Measurements from ENCODE around the gene FUT6. TPM values are rescaled to one million over a fixed set of nuclear protein-coding genes. Genes with fewer than 3 reads are reported as not detected.
"Not testable (repeated sequence)": the region's sequence is repeated elsewhere in the genome, so short reads cannot be mapped to it uniquely, and the experiment has no call there.

FUT6 gene
- total RNA-seq, 2 donors from 2014 or later = not detected

DNA sequence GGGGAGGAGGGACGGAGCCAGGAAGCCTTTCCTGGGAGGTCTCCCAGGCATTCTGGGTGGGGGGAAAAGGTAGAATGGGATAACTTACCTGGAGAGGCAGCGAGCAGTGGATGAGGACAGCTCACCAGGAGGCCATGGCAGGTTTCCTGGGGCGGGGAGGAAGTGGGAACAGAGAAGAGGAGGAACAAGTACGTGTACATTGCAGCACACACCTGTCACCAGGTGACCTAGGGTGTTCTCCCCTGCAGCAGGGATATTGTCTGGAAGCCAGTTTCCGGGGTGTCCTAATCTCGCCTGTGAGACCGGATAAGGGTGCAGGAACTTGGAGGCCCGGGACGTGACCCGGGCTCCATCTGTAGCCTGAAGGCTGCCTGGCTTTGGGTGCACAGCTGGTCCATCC lies 11.8 kb upstream of the FUT6 start, which contains the start of gene FUT3:
Gene FUT3, minus strand, starts transcription at position 148 of the 400 bp plus-strand sequence.
- TF ChIP-seq, protein P1, sequence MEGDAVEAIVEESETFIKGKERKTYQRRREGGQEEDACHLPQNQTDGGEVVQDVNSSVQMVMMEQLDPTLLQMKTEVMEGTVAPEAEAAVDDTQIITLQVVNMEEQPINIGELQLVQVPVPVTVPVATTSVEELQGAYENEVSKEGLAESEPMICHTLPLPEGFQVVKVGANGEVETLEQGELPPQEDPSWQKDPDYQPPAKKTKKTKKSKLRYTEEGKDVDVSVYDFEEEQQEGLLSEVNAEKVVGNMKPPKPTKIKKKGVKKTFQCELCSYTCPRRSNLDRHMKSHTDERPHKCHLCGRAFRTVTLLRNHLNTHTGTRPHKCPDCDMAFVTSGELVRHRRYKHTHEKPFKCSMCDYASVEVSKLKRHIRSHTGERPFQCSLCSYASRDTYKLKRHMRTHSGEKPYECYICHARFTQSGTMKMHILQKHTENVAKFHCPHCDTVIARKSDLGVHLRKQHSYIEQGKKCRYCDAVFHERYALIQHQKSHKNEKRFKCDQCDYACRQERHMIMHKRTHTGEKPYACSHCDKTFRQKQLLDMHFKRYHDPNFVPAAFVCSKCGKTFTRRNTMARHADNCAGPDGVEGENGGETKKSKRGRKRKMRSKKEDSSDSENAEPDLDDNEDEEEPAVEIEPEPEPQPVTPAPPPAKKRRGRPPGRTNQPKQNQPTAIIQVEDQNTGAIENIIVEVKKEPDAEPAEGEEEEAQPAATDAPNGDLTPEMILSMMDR (conservative IDR thresholded peaks at IDR 0.05) = no peak
- no peak within 1 kb of the TSS for H3K4me3 Mint-ChIP-seq
- DNase-seq = no peak
- no peak within 1 kb of the TSS for H3K4me3 ChIP-seq (ENCODE audit: low read length)
- H3K27me3 ChIP-seq (ENCODE audit: control insufficient read depth, insufficient read depth, low read length, poor library complexity, severe bottlenecking) = no peaks in the 10 kb centered on the region
- no peaks in the 10 kb centered on the region for H3K9me3 ChIP-seq (ENCODE audit: control insufficient read depth, low read length)
- WGBS, 2 experiments (ENCODE audit: insufficient coverage in 1 of 2, insufficient read length in 1 of 2) = 91 to 94% methylated on average over 9 to 10 of the region's 10 CpGs
- H3K27me3 Mint-ChIP-seq (ENCODE audit: insufficient read depth) = peaks cover 9% of the 10 kb centered on the region
- no peaks in the 10 kb centered on the region for H3K36me3 Mint-ChIP-seq (ENCODE audit: low read depth)
- H3K36me3 ChIP-seq (ENCODE audit: control insufficient read depth, insufficient read depth, low read length) = no peaks in the 10 kb centered on the region
- H3K27ac ChIP-seq (ENCODE audit: low read depth, low read length) = no peak within 1 kb of the TSS
- H3K27ac Mint-ChIP-seq = no peak within 1 kb of the TSS
- peaks cover 7% of the 10 kb centered on the region for H3K9me3 Mint-ChIP-seq
- no peaks in the 10 kb centered on the region for H3K4me1 ChIP-seq (ENCODE audit: control insufficient read depth, insufficient read depth, low read length)
- peaks cover 9% of the 10 kb centered on the region for H3K4me1 Mint-ChIP-seq
- no peak within 1 kb of the TSS for H3K9ac ChIP-seq (ENCODE audit: extremely low read depth, low read length, poor library complexity, severe bottlenecking)

DNA sequence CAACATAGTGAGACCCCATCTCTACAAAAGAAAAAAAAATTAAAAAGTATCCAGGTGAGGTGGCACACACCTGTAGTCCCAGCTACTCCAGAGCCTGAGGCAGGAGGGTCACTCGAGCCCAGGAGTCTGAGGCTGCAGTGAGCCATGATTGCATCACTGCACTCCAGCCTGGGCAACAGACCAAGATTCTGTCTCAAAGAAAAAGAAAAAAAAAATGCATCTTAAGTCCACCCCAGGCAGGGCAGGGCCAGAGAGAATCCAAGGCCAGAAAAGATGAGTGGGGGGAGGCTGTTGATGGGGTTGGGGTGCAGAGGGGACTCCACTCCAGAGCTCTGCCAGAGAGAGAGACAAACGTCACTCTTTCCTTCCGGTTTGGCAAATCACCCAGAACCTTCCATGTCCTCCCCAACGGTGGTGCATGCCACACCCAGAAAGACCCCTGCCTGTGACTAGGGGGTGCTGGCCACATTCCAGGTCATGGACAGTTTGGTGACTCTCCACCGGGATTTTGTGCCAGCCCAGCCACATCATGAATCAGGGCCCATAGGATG lies 11.3 kb upstream of the FUT6 start:
- no peak overlapping the region for H3K4me3 Mint-ChIP-seq
- peaks cover 9% of the 10 kb centered on the region for H3K27me3 Mint-ChIP-seq (ENCODE audit: insufficient read depth)
- no peak overlapping the region for H3K27ac Mint-ChIP-seq
- no peaks in the 10 kb centered on the region for H3K36me3 Mint-ChIP-seq (ENCODE audit: low read depth)
- Histone ChIP-seq H3K36me3 (ENCODE audit: control insufficient read depth, insufficient read depth, low read length) (no peaks in the 10 kb centered on the region), H3K9me3 (ENCODE audit: control insufficient read depth, low read length) (no peaks in the 10 kb centered on the region), H3K4me1 (ENCODE audit: control insufficient read depth, insufficient read depth, low read length) (no peaks in the 10 kb centered on the region), H3K9ac (ENCODE audit: extremely low read depth, low read length, poor library complexity, severe bottlenecking) (no peak overlapping the region), H3K27me3 (ENCODE audit: control insufficient read depth, insufficient read depth, low read length, poor library complexity, severe bottlenecking) (no peaks in the 10 kb centered on the region), H3K4me3 (ENCODE audit: low read length) (no peak overlapping the region), H3K27ac (ENCODE audit: low read depth, low read length) (no peak overlapping the region)
- TF ChIP-seq, protein P1 (conservative IDR thresholded peaks at IDR 0.05) = no peak
- WGBS, 2 experiments (ENCODE audit: insufficient coverage in 1 of 2, insufficient read length in 1 of 2) = 87 to 90% methylated on average over 3 to 5 of the region's 5 CpGs
- no peak for DNase-seq
- H3K9me3 Mint-ChIP-seq = peaks cover 8% of the 10 kb centered on the region
- peaks cover 9% of the 10 kb centered on the region for H3K4me1 Mint-ChIP-seq

DNA sequence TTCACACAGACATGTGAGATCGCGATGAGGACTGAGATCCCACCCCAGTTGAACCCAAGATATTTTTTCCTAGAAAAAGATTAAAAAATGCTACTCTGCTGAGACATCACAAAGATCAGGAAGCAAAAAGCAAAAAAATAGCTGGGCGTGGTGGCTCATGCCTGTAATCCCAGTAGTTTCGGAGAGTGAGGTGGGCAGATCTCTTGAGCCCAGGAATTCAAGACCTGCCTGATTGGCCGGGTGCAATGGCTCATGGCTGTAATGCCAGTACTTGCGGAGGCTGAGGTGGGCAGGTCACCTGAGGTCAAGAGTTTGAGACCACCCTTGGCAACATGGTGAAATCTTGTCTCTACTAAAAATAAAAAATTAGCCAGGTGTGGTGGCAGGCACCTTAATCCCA lies 10.7 kb upstream of the FUT6 start:
- Mint-ChIP-seq H3K4me1 (peaks cover 9% of the 10 kb centered on the region), H3K9me3 (peaks cover 8% of the 10 kb centered on the region), H3K36me3 (ENCODE audit: low read depth) (no peaks in the 10 kb centered on the region), H3K27ac (no peak overlapping the region), H3K27me3 (ENCODE audit: insufficient read depth) (peaks cover 9% of the 10 kb centered on the region), H3K4me3 (no peak overlapping the region)
- Histone ChIP-seq H3K4me1 (ENCODE audit: control insufficient read depth, insufficient read depth, low read length) (no peaks in the 10 kb centered on the region), H3K9me3 (ENCODE audit: control insufficient read depth, low read length) (no peaks in the 10 kb centered on the region), H3K4me3 (ENCODE audit: low read length) (no peak overlapping the region), H3K27ac (ENCODE audit: low read depth, low read length) (no peak overlapping the region), H3K9ac (ENCODE audit: extremely low read depth, low read length, poor library complexity, severe bottlenecking) (no peak overlapping the region), H3K27me3 (ENCODE audit: control insufficient read depth, insufficient read depth, low read length, poor library complexity, severe bottlenecking) (no peaks in the 10 kb centered on the region), H3K36me3 (ENCODE audit: control insufficient read depth, insufficient read depth, low read length) (no peaks in the 10 kb centered on the region)
- TF ChIP-seq, protein P1 (conservative IDR thresholded peaks at IDR 0.05) = no peak
- DNase-seq = no peak
- WGBS, 2 experiments (ENCODE audit: insufficient coverage in 1 of 2, insufficient read length in 1 of 2) = 95 to 96% methylated on average over 4 to 6 of the region's 6 CpGs

DNA sequence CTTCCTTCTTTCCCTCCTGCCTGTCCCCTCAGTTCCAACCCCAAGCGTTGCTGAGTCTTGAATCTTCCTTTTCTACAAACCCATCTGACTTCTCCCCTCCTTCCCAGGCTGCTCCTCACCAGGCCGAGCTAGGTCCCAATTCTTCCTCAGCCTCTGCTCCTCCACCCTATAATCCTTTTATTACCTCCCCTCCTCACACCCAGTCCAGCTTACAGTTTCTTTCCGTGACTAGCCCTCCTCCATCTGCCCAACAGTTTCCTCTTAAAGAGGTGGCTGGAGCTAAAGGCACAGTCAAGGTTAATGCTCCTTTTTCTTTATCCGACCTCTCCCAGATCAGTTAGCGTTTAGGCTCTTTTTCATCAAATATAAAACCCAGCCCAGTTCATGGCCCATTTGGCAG lies 9.1 kb upstream of the FUT6 start:
- H3K4me1 Mint-ChIP-seq; H3K9me3 ChIP-seq (ENCODE audit: control insufficient read depth, low read length); H3K4me1 ChIP-seq (ENCODE audit: control insufficient read depth, insufficient read depth, low read length); H3K27ac Mint-ChIP-seq; H3K36me3 ChIP-seq (ENCODE audit: control insufficient read depth, insufficient read depth, low read length); H3K4me3 ChIP-seq (ENCODE audit: low read length); H3K4me3 Mint-ChIP-seq; H3K27me3 ChIP-seq (ENCODE audit: control insufficient read depth, insufficient read depth, low read length, poor library complexity, severe bottlenecking); H3K36me3 Mint-ChIP-seq (ENCODE audit: low read depth); DNase-seq; H3K9me3 Mint-ChIP-seq; H3K27ac ChIP-seq (ENCODE audit: low read depth, low read length); H3K9ac ChIP-seq (ENCODE audit: extremely low read depth, low read length, poor library complexity, severe bottlenecking): not testable (repeated sequence)
- peaks cover 12% of the 10 kb centered on the region for H3K27me3 Mint-ChIP-seq (ENCODE audit: insufficient read depth)
- WGBS, 2 experiments (ENCODE audit: insufficient coverage in 1 of 2, insufficient read length in 1 of 2) = 90 to 93% methylated on average over 4 to 5 of the region's 5 CpGs

DNA sequence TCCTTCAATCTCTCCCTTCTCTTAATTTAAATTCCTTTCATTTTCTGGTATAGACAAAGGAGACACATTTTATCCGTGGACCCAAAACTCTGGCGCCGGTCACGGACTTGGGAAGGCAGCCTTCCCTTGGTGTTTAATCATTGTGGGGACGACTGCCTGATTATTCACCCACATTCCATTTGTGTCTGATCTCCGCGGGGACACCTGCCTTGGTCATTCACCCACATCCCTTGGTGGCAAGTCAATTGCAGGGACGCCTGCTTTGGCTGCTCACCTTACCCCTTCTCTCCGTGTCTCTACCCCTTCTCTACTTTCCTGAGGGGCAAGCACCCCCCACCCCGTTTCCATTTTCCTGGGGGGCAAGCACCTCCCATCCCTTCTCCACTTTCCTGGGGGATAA lies 8.3 kb upstream of the FUT6 start:
- H3K27ac Mint-ChIP-seq; H3K4me3 ChIP-seq (ENCODE audit: low read length); H3K27ac ChIP-seq (ENCODE audit: low read depth, low read length); H3K9ac ChIP-seq (ENCODE audit: extremely low read depth, low read length, poor library complexity, severe bottlenecking); H3K4me3 Mint-ChIP-seq; DNase-seq; H3K9me3 ChIP-seq (ENCODE audit: control insufficient read depth, low read length); H3K9me3 Mint-ChIP-seq; H3K4me1 ChIP-seq (ENCODE audit: control insufficient read depth, insufficient read depth, low read length); H3K27me3 ChIP-seq (ENCODE audit: control insufficient read depth, insufficient read depth, low read length, poor library complexity, severe bottlenecking); H3K36me3 ChIP-seq (ENCODE audit: control insufficient read depth, insufficient read depth, low read length); H3K36me3 Mint-ChIP-seq (ENCODE audit: low read depth); H3K4me1 Mint-ChIP-seq: not testable (repeated sequence)
- H3K27me3 Mint-ChIP-seq (ENCODE audit: insufficient read depth) = peaks cover 13% of the 10 kb centered on the region
- WGBS, 2 experiments (ENCODE audit: insufficient coverage in 1 of 2, insufficient read length in 1 of 2) = 90 to 94% methylated on average over 8 to 10 of the region's 10 CpGs
